ENCODE measurements around the gene TUBD1.

Gene TUBD1

DNA sequence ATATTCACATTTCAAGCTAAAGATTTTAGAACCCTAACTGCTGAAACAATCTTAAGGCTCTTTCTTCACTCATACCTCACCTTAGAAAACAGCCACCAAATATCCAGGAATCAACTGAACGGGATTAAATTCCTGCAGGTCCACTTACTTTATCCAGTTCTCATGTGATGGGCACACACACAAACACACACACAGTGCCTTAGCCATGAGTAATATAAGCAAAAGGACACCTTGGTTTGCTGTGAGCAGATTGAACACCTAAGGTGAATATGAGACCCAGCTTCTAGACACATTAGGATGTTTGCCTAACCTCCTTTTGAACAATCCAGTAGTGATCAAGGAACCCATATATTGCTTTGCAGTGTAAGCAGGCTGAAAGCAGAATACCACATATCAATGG lies 81.5 kb downstream of the TUBD1 start:
- no peak; the same call in 2 of the 3 replicates for ATAC-seq
- no peak for TF ChIP-seq ZFP30 (CRISPR knock-in tag; IDR thresholded peaks at IDR 0.05)
- TF ChIP-seq, protein P1, sequence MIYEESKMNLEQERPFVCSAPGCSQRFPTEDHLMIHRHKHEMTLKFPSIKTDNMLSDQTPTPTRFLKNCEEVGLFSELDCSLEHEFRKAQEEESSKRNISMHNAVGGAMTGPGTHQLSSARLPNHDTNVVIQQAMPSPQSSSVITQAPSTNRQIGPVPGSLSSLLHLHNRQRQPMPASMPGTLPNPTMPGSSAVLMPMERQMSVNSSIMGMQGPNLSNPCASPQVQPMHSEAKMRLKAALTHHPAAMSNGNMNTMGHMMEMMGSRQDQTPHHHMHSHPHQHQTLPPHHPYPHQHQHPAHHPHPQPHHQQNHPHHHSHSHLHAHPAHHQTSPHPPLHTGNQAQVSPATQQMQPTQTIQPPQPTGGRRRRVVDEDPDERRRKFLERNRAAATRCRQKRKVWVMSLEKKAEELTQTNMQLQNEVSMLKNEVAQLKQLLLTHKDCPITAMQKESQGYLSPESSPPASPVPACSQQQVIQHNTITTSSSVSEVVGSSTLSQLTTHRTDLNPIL (CRISPR knock-in tag; IDR thresholded peaks at IDR 0.05; ENCODE audit: low read depth), result no peak
- no peak for TF ChIP-seq SNAI2 (CRISPR knock-in tag; IDR thresholded peaks at IDR 0.05)
- TF ChIP-seq BACH2 (CRISPR knock-in tag; IDR thresholded peaks at IDR 0.05; ENCODE audit: borderline replicate concordance), result no peak
- TF ChIP-seq ZNF8 (CRISPR knock-in tag; IDR thresholded peaks at IDR 0.05), result no peak
- no peak for TF ChIP-seq ARNTL (CRISPR knock-in tag; IDR thresholded peaks at IDR 0.05; ENCODE audit: borderline replicate concordance, low read depth)
- no peak; the same call in 1 of the 2 replicates for TF ChIP-seq CSDC2 (CRISPR knock-in tag; IDR thresholded peaks at IDR 0.05)
- TF ChIP-seq PPARA (CRISPR knock-in tag; IDR thresholded peaks at IDR 0.05; ENCODE audit: borderline replicate concordance), result no peak
- TF ChIP-seq OSR1 (CRISPR knock-in tag; IDR thresholded peaks at IDR 0.05), result no peak
- no peak for TF ChIP-seq ESRRG (CRISPR knock-in tag; IDR thresholded peaks at IDR 0.05)
- TF ChIP-seq TOX (CRISPR knock-in tag; IDR thresholded peaks at IDR 0.05; ENCODE audit: borderline replicate concordance), result no peak
- TF ChIP-seq ISL1 (CRISPR knock-in tag; IDR thresholded peaks at IDR 0.05), result no peak

DNA sequence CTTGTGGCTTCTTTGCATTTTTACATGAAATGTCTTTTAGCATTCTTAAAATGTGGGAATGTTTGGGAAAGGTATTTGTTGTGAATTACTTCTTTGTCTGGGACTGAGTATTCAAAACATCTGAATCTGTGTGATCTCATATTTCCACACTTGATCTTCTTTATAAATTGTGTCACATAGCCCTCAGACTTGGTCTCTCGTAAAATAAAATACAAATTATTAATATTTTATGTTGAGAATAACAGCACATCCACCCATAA lies 81.9 kb downstream of the TUBD1 start:
- peak; percentile 64 for ATAC-seq
- TF ChIP-seq ARNTL (CRISPR knock-in tag; IDR thresholded peaks at IDR 0.05; ENCODE audit: borderline replicate concordance, low read depth) (no peak), TOX (CRISPR knock-in tag; IDR thresholded peaks at IDR 0.05; ENCODE audit: borderline replicate concordance) (no peak; the same call in 1 of the 2 replicates), ISL1 (CRISPR knock-in tag; IDR thresholded peaks at IDR 0.05) (peak; percentile 50), SNAI2 (CRISPR knock-in tag; IDR thresholded peaks at IDR 0.05) (no peak)
- TF ChIP-seq, protein P2, sequence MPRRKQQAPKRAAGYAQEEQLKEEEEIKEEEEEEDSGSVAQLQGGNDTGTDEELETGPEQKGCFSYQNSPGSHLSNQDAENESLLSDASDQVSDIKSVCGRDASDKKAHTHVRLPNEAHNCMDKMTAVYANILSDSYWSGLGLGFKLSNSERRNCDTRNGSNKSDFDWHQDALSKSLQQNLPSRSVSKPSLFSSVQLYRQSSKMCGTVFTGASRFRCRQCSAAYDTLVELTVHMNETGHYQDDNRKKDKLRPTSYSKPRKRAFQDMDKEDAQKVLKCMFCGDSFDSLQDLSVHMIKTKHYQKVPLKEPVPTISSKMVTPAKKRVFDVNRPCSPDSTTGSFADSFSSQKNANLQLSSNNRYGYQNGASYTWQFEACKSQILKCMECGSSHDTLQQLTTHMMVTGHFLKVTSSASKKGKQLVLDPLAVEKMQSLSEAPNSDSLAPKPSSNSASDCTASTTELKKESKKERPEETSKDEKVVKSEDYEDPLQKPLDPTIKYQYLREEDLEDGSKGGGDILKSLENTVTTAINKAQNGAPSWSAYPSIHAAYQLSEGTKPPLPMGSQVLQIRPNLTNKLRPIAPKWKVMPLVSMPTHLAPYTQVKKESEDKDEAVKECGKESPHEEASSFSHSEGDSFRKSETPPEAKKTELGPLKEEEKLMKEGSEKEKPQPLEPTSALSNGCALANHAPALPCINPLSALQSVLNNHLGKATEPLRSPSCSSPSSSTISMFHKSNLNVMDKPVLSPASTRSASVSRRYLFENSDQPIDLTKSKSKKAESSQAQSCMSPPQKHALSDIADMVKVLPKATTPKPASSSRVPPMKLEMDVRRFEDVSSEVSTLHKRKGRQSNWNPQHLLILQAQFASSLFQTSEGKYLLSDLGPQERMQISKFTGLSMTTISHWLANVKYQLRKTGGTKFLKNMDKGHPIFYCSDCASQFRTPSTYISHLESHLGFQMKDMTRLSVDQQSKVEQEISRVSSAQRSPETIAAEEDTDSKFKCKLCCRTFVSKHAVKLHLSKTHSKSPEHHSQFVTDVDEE (CRISPR knock-in tag; IDR thresholded peaks at IDR 0.05), result no peak

Data from SK-N-SH treated with all-trans-retinoic acid at 6 μM for 48 hours (cell line).